SK-N-SH (cell line): ENCODE results near the gene SP2. TPM values are rescaled to one million over a fixed set of nuclear protein-coding genes. Genes with fewer than 3 reads are reported as not detected.

ENCODE experiments used
- CTCF ChIA-PET: fragments of 300-600, 350-600 bp; formaldehyde crosslinking; extraction: SDS; loops from one replicate; lab custom pipeline; 2021; lab: Yijun Ruan, JAX
- POLR2A ChIA-PET: fragments of 350-600 bp; sonication (Branson Sonifier 250); formaldehyde crosslinking; extraction: SDS; loops from one replicate; lab custom pipeline; 2020; ENCODE audit warnings: antibody characterized with exemption, inconsistent platforms; lab: Yijun Ruan, JAX
- DNase-seq: peaks from one replicate; pipeline ENCODE4 v3.0.0; 2012
- H2AFZ ChIP-seq: fragments of 200-600 bp; sonication (generic); 2 replicates; pipeline ENCODE4 v1.8.1; 2016; ENCODE audit warnings: antibody characterized with exemption, mild to moderate bottlenecking, low read depth
- H3F3A ChIP-seq: fragments of 200-600 bp; sonication (generic); replicated peaks from 2 replicates; pipeline ENCODE3; 2016; ENCODE audit warnings: antibody characterized with exemption, mild to moderate bottlenecking; ENCODE audit not compliant: insufficient read depth
- H3K27ac ChIP-seq, 2 experiments: fragments of 200-500 bp in 1 of 2; fragments of 200-600 bp in 1 of 2; sonication (Bioruptor generic) in 1 of 2; sonication (generic), shearing (Covaris generic) in 1 of 2; 2 replicates each; pipeline versions ENCODE4 v1.5.1 to v1.6.1; 2014 to 2016; ENCODE audit warnings: low read depth in 2 of 2, inconsistent platforms in 1 of 2, low read length in 1 of 2, mild to moderate bottlenecking in 1 of 2, mixed read lengths in 1 of 2
- H3K27me3 ChIP-seq: fragments of 200-600 bp; sonication (generic), shearing (Covaris generic); 2 replicates; pipeline ENCODE4 v1.6.1; 2016; ENCODE audit warnings: mixed run types; ENCODE audit not compliant: insufficient read depth
- H3K36me3 ChIP-seq, 2 experiments: fragments of 200-500 bp in 1 of 2; fragments of 200-600 bp in 1 of 2; sonication (Bioruptor generic) in 1 of 2; sonication (generic) in 1 of 2; replicated peaks in 1 of 2; 2 replicates each; pipeline versions ENCODE3 to v1.5.1; 2014 to 2016; ENCODE audit warnings: low read length in 1 of 2, mild to moderate bottlenecking in 1 of 2; ENCODE audit not compliant: insufficient read depth in 2 of 2, control insufficient read depth in 1 of 2
- H3K4me1 ChIP-seq, 2 experiments: fragments of 200-500 bp in 1 of 2; fragments of 200-600 bp in 1 of 2; sonication (Bioruptor generic) in 1 of 2; sonication (generic), shearing (Covaris generic) in 1 of 2; 2 replicates each; pipeline versions ENCODE4 v1.5.1 to v1.6.1; 2014 to 2016; ENCODE audit warnings: low read depth in 1 of 2, low read length in 1 of 2, mixed run types in 1 of 2; ENCODE audit not compliant: insufficient read depth in 2 of 2, control insufficient read depth in 1 of 2
- H3K4me2 ChIP-seq: fragments of 200-600 bp; sonication (generic), shearing (Covaris generic); 2 replicates; pipeline ENCODE4 v1.6.1; 2017; ENCODE audit warnings: mixed run types
- H3K4me3 ChIP-seq, 2 experiments: fragments of 200-500 bp in 1 of 2; fragments of 200-600 bp in 1 of 2; sonication (Bioruptor generic) in 1 of 2; sonication (generic), shearing (Covaris generic) in 1 of 2; 2 replicates each; pipeline versions ENCODE4 v1.5.1 to v1.8.1; 2014 to 2016; ENCODE audit warnings: low read depth in 2 of 2, inconsistent platforms in 1 of 2, low read length in 1 of 2, mild to moderate bottlenecking in 1 of 2, mixed read lengths in 1 of 2, moderate library complexity in 1 of 2
- H3K79me2 ChIP-seq: fragments of 200-600 bp; sonication (generic); 2 replicates; pipeline ENCODE4 v1.8.1; 2017; ENCODE audit warnings: mild to moderate bottlenecking; ENCODE audit not compliant: insufficient read depth
- H3K9ac ChIP-seq: fragments of 200-600 bp; sonication (generic); 2 replicates; pipeline ENCODE4 v1.6.1; 2017; ENCODE audit warnings: mixed run types
- H3K9me2 ChIP-seq: fragments of 200-600 bp; sonication (generic); 2 replicates; pipeline ENCODE4 v1.6.1; 2017; ENCODE audit warnings: mixed run types
- H3K9me3 ChIP-seq: fragments of 200-600 bp; sonication (generic); 2 replicates; pipeline ENCODE4 v1.6.1; 2017; ENCODE audit warnings: mixed run types, mild to moderate bottlenecking, moderate library complexity
- H4K20me1 ChIP-seq: fragments of 200-600 bp; sonication (generic); 2 replicates; pipeline ENCODE4 v1.6.1; 2017; ENCODE audit warnings: mild to moderate bottlenecking, mixed run types; ENCODE audit not compliant: insufficient read depth
- ELF1 ChIP-seq: IDR thresholded peaks from 2 replicates; pipeline ENCODE4 v1.4.0; 2012
- EP300 ChIP-seq, 2 experiments: IDR thresholded peaks; 2 replicates each; pipeline versions ENCODE4 v1.4.0 to v1.6.1; 2012; ENCODE audit warnings: borderline replicate concordance in 1 of 2, low read depth in 1 of 2, low read length in 1 of 2
- FOXJ3 ChIP-seq: sonication (generic); formaldehyde crosslinking; IDR thresholded peaks from 2 replicates; pipeline ENCODE4 v1.5.1; 2020; ENCODE audit warnings: mild to moderate bottlenecking, missing genetic modification reagents
- JUND ChIP-seq: IDR thresholded peaks from 2 replicates; pipeline ENCODE4 v1.4.0; 2012
- MAX ChIP-seq: IDR thresholded peaks from 2 replicates; pipeline ENCODE4 v1.4.0; 2012; ENCODE audit warnings: low read depth
- MXI1 ChIP-seq: IDR thresholded peaks from 2 replicates; pipeline ENCODE4 v1.6.1; 2012; ENCODE audit warnings: mild to moderate bottlenecking, low read depth, low read length, improper control_type of control experiment
- POLR2AphosphoS5 ChIP-seq: IDR thresholded peaks from 2 replicates; pipeline ENCODE4 v1.6.1; 2012; ENCODE audit warnings: low read depth, low read length
- REST ChIP-seq: IDR thresholded peaks from 2 replicates; pipeline ENCODE4 v1.6.1; 2012; ENCODE audit warnings: mild to moderate bottlenecking, low read depth, low read length, moderate library complexity
- RXRA ChIP-seq: IDR thresholded peaks from 2 replicates; pipeline ENCODE4 v1.4.0; 2012; ENCODE audit warnings: low read depth, mild to moderate bottlenecking, borderline replicate concordance
- TAF1 ChIP-seq: IDR thresholded peaks from 2 replicates; pipeline ENCODE4 v1.6.1; 2012; ENCODE audit warnings: low read depth, mild to moderate bottlenecking, low read length, moderate library complexity, borderline replicate concordance
- TCF12 ChIP-seq: IDR thresholded peaks from 2 replicates; pipeline ENCODE4 v1.4.0; 2012
- ZBTB33 ChIP-seq: IDR thresholded peaks from 2 replicates; pipeline ENCODE4 v1.4.0; 2012; ENCODE audit warnings: low read depth, borderline replicate concordance
- WGBS: methylation state at CpG from one replicate; pipeline ENCODE4 v1.1.6; 2017; ENCODE audit warnings: low lambda C conversion rate; 5-methylcytosine and 5-hydroxymethylcytosine counted together
- polyA plus RNA-seq, 3 experiments: library from polyadenylated mRNA; depleted of rRNA; stranded (reverse); fragments of >200 nt; gene quantifications; 2 replicates each; pipeline ENCODE4 v1.2.3, GENCODE V29; 2012

Gene SP2
- polyA plus RNA-seq, 1 of the 3 experiments (the other 2 are of a cell fraction), result 16.7 TPM

- no peak overlapping the region for H3K9ac ChIP-seq
- no peak overlapping the region for H2AFZ ChIP-seq
- no peaks in the 10 kb centered on the region for H4K20me1 ChIP-seq
- no peaks in the 10 kb centered on the region for H3K27me3 ChIP-seq
- no peak overlapping the region for H3K27ac ChIP-seq
- peaks cover 15 to 22% of the 10 kb centered on the region in 2 experiments; a peak in 3 of 4 replicates for H3K4me1 ChIP-seq
- H3K36me3 ChIP-seq, result peaks cover 30 to 48% of the 10 kb centered on the region in 2 experiments
- ChIA-PET CTCF (interaction anchor here (1.1 to 41.8 kb wide), 5 partner anchors 35 to 130 kb away, joined by 3 to 1752 read pairs (median 19); partner anchors contain the start of genes PNPO and PRR15L), POLR2A (interaction anchor here (1.1 to 1.4 kb wide), 3 partner anchors 9 to 41 kb away, joined by 3 to 5 read pairs (median 3); no protein-coding TSS in a partner anchor)
- TF ChIP-seq EP300 (IDR thresholded peaks at IDR 0.05; ENCODE audit: borderline replicate concordance in 1 of 2, low read depth in 1 of 2, low read length in 1 of 2) (no peak), REST (no peak), RXRA (no peak), MXI1 (no peak), POLR2AphosphoS5 (no peak), MAX (no peak), ZBTB33 (no peak), ELF1 (no peak), FOXJ3 (CRISPR knock-in tag) (no peak), JUND (no peak), TCF12 (no peak), TAF1 (no peak)
- no peaks in the 10 kb centered on the region for H3K9me2 ChIP-seq
- H3K9me3 ChIP-seq, result no peaks in the 10 kb centered on the region
- peaks cover 23% of the 10 kb centered on the region for H3K79me2 ChIP-seq
- 98% methylated on average over 8 of the region's 8 CpGs for WGBS
- no peak for DNase-seq
- no peak overlapping the region for H3K4me3 ChIP-seq
- no peak overlapping the region for H3K4me2 ChIP-seq
- no peaks in the 10 kb centered on the region for H3F3A ChIP-seq
Measured at GRCh38 chr17:47973541-47973940, 77.5 kb downstream of the SP2 start.
